G401 (cell line): ENCODE measurements around the gene ABR. TPM values are rescaled to one million over a fixed set of nuclear protein-coding genes. Genes with fewer than 3 reads are reported as not detected.

Experiments
- DNase-seq: peaks from one replicate; pipeline ENCODE4 v3.0.0-alpha.2; 2015; ENCODE audit warnings: low spot score
- in situ Hi-C: cut with HindIII; loops from 2 replicates; pipeline ENCODE4 v1.10.0; 2016; ENCODE audit warnings: low sequenced_read_pairs, mixed read lengths
- total RNA-seq: library from RNA; depleted of rRNA; stranded (reverse); fragments of >200 nt; shearing (Covaris generic); gene quantifications from 2 replicates; pipeline ENCODE4 v1.2.3, GENCODE V29; 2014; rRNA removed

The ABR gene
- 118 and 128 TPM in 2 replicates for total RNA-seq

- DNase-seq: no peak
- in situ Hi-C loops: no loop called here
Observed at GRCh38 chr17:1179818-1180742, at the start of gene ABR. ABR (minus strand) TSS chr17:1179981; CDS start chr17:1179727, 254 bp downstream.

GRCh38 chr17:1229349-1229899 is 49.6 kb upstream of the ABR start:
- no peak for DNase-seq
- in situ Hi-C loops: no loop called here

- no peak for DNase-seq
- in situ Hi-C loops: no loop called here
Observed at GRCh38 chr17:1228781-1229348, 49.1 kb upstream of the ABR start.

- in situ Hi-C loops: no loop called here
- peak; percentile 26 for DNase-seq
Observed at GRCh38 chr17:1227917-1228780, 48.4 kb upstream of the ABR start.

- no peak for DNase-seq
- in situ Hi-C loops: no loop called here
Observed at GRCh38 chr17:1227365-1227764, 47.6 kb upstream of the ABR start.

- DNase-seq: no peak
- in situ Hi-C loops: no loop called here
Observed at GRCh38 chr17:1226308-1226707, 46.5 kb upstream of the ABR start.

GRCh38 chr17:1224330-1224729 is 44.5 kb upstream of the ABR start:
- in situ Hi-C loops: no loop called here
- no peak for DNase-seq

GRCh38 chr17:1223662-1224061 is 43.9 kb upstream of the ABR start:
- in situ Hi-C loops: no loop called here
- no peak for DNase-seq

GRCh38 chr17:1222321-1222720 is 42.5 kb upstream of the ABR start:
- in situ Hi-C loops: no loop called here
- no peak for DNase-seq

- in situ Hi-C loops: no loop called here
- no peak for DNase-seq
Observed at GRCh38 chr17:1221209-1221608, 41.4 kb upstream of the ABR start.

GRCh38 chr17:1220346-1220745 is 40.6 kb upstream of the ABR start:
- DNase-seq: no peak
- in situ Hi-C loops: no loop called here

- no peak for DNase-seq
- in situ Hi-C loops: no loop called here
Observed at GRCh38 chr17:1217089-1217385, 37.3 kb upstream of the ABR start.

- in situ Hi-C loops: no loop called here
- no peak for DNase-seq
Observed at GRCh38 chr17:1216217-1217088, 36.7 kb upstream of the ABR start.

- in situ Hi-C loops: no loop called here
- DNase-seq: no peak
Observed at GRCh38 chr17:1212946-1213345, 33.2 kb upstream of the ABR start.

GRCh38 chr17:1211287-1211686 is 31.5 kb upstream of the ABR start:
- in situ Hi-C loops: no loop called here
- no peak for DNase-seq

- no peak for DNase-seq
- in situ Hi-C loops: no loop called here
Observed at GRCh38 chr17:1208966-1209365, 29.2 kb upstream of the ABR start.

- no peak for DNase-seq
- in situ Hi-C loops: no loop called here
Observed at GRCh38 chr17:1206026-1206777, 26.4 kb upstream of the ABR start.

- in situ Hi-C loops: no loop called here
- no peak for DNase-seq
Observed at GRCh38 chr17:1203967-1204291, 24.1 kb upstream of the ABR start.
